ENCODE data around the gene TPMT.

- TF ChIP-seq, protein P1, sequence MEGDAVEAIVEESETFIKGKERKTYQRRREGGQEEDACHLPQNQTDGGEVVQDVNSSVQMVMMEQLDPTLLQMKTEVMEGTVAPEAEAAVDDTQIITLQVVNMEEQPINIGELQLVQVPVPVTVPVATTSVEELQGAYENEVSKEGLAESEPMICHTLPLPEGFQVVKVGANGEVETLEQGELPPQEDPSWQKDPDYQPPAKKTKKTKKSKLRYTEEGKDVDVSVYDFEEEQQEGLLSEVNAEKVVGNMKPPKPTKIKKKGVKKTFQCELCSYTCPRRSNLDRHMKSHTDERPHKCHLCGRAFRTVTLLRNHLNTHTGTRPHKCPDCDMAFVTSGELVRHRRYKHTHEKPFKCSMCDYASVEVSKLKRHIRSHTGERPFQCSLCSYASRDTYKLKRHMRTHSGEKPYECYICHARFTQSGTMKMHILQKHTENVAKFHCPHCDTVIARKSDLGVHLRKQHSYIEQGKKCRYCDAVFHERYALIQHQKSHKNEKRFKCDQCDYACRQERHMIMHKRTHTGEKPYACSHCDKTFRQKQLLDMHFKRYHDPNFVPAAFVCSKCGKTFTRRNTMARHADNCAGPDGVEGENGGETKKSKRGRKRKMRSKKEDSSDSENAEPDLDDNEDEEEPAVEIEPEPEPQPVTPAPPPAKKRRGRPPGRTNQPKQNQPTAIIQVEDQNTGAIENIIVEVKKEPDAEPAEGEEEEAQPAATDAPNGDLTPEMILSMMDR (IDR thresholded peaks at IDR 0.05 in 4 of 5, conservative IDR thresholded peaks at IDR 0.05 in 1 of 5), result no peak
- no peak for TF ChIP-seq POLR2A (IDR thresholded peaks at IDR 0.05)
These were observed 53.6 kb downstream of the TPMT start for GRCh38 chr6:18101271-18101670.
